Neural cell (in vitro differentiated cells): ENCODE data around the gene ARMC2. TPM values are rescaled to one million over a fixed set of nuclear protein-coding genes. Genes with fewer than 3 reads are reported as not detected.

ENCODE experiments used
- H2AFZ ChIP-seq: fragments of 200-600, 300-800 bp; sonication (generic), shearing (Covaris generic); 2 replicates; pipeline ENCODE4 v1.6.0; 2014; ENCODE audit warnings: low read depth, mild to moderate bottlenecking, antibody characterized with exemption, low read length, moderate library complexity
- H3F3A ChIP-seq: fragments of 200-600 bp; shearing (Covaris generic); 2 replicates; pipeline ENCODE4 v1.6.1; 2016; ENCODE audit warnings: mild to moderate bottlenecking, moderate library complexity, mixed read lengths, antibody characterized with exemption, low read length; ENCODE audit not compliant: insufficient read depth, poor library complexity, severe bottlenecking
- H3K27ac ChIP-seq: fragments of 200-600, 300-800 bp; sonication (generic), shearing (Covaris generic); 2 replicates; pipeline ENCODE4 v1.5.1; 2014; ENCODE audit warnings: mild to moderate bottlenecking, low read length, moderate library complexity
- H3K27me3 ChIP-seq: fragments of 300-800, 200-600 bp; sonication (generic), shearing (Covaris generic); 2 replicates; pipeline ENCODE4 v1.6.0; 2014; ENCODE audit warnings: mild to moderate bottlenecking, low read depth, low read length, moderate library complexity; ENCODE audit not compliant: insufficient read depth
- H3K36me3 ChIP-seq: fragments of 300-800, 200-600 bp; sonication (generic), shearing (Covaris generic); 2 replicates; pipeline ENCODE4 v1.5.1; 2014; ENCODE audit warnings: mild to moderate bottlenecking, antibody characterized with exemption, low read length, moderate library complexity; ENCODE audit not compliant: insufficient read depth
- H3K4me2 ChIP-seq: fragments of 300-800, 200-600 bp; sonication (generic), shearing (Covaris generic); 2 replicates; pipeline ENCODE4 v1.6.0; 2014; ENCODE audit warnings: mild to moderate bottlenecking, low read length
- H3K4me3 ChIP-seq: fragments of 300-800, 200-600 bp; sonication (generic), shearing (Covaris generic); 2 replicates; pipeline ENCODE4 v1.5.1; 2014; ENCODE audit warnings: mild to moderate bottlenecking, low read length, moderate library complexity
- H3K79me2 ChIP-seq: fragments of 200-600 bp; shearing (Covaris generic); replicated peaks from 2 replicates; pipeline ENCODE4 v1.6.0; 2014; ENCODE audit warnings: mild to moderate bottlenecking, low read length, moderate library complexity; ENCODE audit not compliant: insufficient read depth
- H3K9ac ChIP-seq: fragments of 300-800, 200-600 bp; sonication (generic), shearing (Covaris generic); 2 replicates; pipeline ENCODE4 v1.6.1; 2016; ENCODE audit warnings: mild to moderate bottlenecking, low read length, mixed read lengths
- H3K9me2 ChIP-seq: fragments of 200-600 bp; shearing (Covaris generic); 2 replicates; pipeline ENCODE4 v1.6.1; 2016; ENCODE audit warnings: mild to moderate bottlenecking, low read length, mixed read lengths; ENCODE audit not compliant: insufficient read depth
- H3K9me3 ChIP-seq: fragments of 200-600, 300-800 bp; sonication (generic), shearing (Covaris generic); 2 replicates; pipeline ENCODE4 v1.6.1; 2016; ENCODE audit warnings: mild to moderate bottlenecking, mixed run types, low read length, moderate library complexity, mixed read lengths
- H4K20me1 ChIP-seq: fragments of 200-600 bp; shearing (Covaris generic); 2 replicates; pipeline ENCODE4 v1.6.1; 2016; ENCODE audit warnings: mild to moderate bottlenecking, mixed run types; ENCODE audit not compliant: insufficient read depth
- EP300 ChIP-seq: fragments of 450-650 bp; conservative IDR thresholded peaks from 2 replicates; pipeline ENCODE4 v1.6.1; 2014; ENCODE audit warnings: antibody characterized with exemption, mild to moderate bottlenecking, moderate library complexity; ENCODE audit not compliant: poor library complexity, severe bottlenecking
- EZH2 ChIP-seq: fragments of 200-600, 300-800 bp; shearing (Covaris generic), sonication (generic); IDR thresholded peaks from 2 replicates; pipeline ENCODE4 v1.6.1; 2014; ENCODE audit warnings: antibody characterized with exemption, low read length, borderline replicate concordance, mild to moderate bottlenecking; ENCODE audit not compliant: insufficient read depth, poor library complexity, severe bottlenecking
- MXI1 ChIP-seq: fragments of 450-650 bp; conservative IDR thresholded peaks from 2 replicates; pipeline ENCODE4 v1.6.1; 2014; ENCODE audit warnings: antibody characterized with exemption, mild to moderate bottlenecking; ENCODE audit not compliant: poor library complexity, severe bottlenecking
- POLR2AphosphoS5 ChIP-seq: IDR thresholded peaks from 2 replicates; pipeline ENCODE4 v1.6.1; 2012
- RAD21 ChIP-seq: fragments of 450-650 bp; conservative IDR thresholded peaks from 2 replicates; pipeline ENCODE4 v1.6.1; 2014; ENCODE audit warnings: antibody characterized with exemption, mild to moderate bottlenecking, moderate library complexity
- SMC3 ChIP-seq: fragments of 450-650 bp; conservative IDR thresholded peaks from 2 replicates; pipeline ENCODE4 v1.6.1; 2014; ENCODE audit warnings: antibody characterized with exemption, mild to moderate bottlenecking, moderate library complexity; ENCODE audit not compliant: poor library complexity
- TAF1 ChIP-seq: IDR thresholded peaks from 2 replicates; pipeline ENCODE4 v1.6.1; 2012; ENCODE audit warnings: low read depth
- polyA plus RNA-seq: library from polyadenylated mRNA; depleted of rRNA; stranded (reverse); fragments of >200 nt; gene quantifications from 2 replicates; pipeline ENCODE4 v1.2.3, GENCODE V29; 2014
- TF ChIP-seq, protein P1 (sequence below): IDR thresholded peaks from 2 replicates; pipeline ENCODE4 v1.6.1; 2012; ENCODE audit warnings: borderline replicate concordance
- TF ChIP-seq, protein P2 (sequence below): fragments of 450-650 bp; IDR thresholded peaks from 2 replicates; pipeline ENCODE4 v1.5.1; 2014; ENCODE audit warnings: antibody characterized with exemption, mild to moderate bottlenecking, moderate library complexity; ENCODE audit not compliant: poor library complexity, severe bottlenecking

The ARMC2 gene
- polyA plus RNA-seq, 1 donor from 2014 or later, result 18.6 TPM

DNA sequence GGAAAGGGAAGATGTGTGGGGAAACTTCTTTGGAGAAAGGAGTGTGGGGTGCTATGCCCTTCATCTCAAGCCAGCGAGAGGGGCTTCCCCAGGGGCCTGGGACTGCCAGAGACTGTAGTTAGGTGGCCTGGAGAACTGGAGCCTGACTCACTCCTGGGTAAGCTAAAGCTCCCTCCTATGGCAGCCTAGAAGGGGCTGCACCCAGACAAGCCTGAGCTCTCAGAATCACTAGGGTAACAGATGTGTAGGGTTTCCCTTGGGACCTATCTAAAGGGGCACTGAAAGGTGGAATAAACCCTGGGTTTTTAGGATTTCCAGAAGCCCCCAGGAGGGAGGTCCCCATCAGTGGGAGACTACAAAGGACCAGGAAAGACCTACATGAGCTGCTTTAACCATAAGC, 1.6 kb upstream of the ARMC2 start:
- Histone ChIP-seq H3K36me3 (no peaks in the 10 kb centered on the region), H3K79me2 (peaks cover 25% of the 10 kb centered on the region), H3K9me3 (no peaks in the 10 kb centered on the region), H3K27ac (no peak overlapping the region), H3K9me2 (no peaks in the 10 kb centered on the region), H3K4me3 (no peak overlapping the region), H3K9ac (no peak overlapping the region), H4K20me1 (no peaks in the 10 kb centered on the region), H3K27me3 (no peaks in the 10 kb centered on the region), H2AFZ (no peak overlapping the region), H3K4me2 (no peak overlapping the region), H3F3A (no peaks in the 10 kb centered on the region)
- TF ChIP-seq, protein P1, sequence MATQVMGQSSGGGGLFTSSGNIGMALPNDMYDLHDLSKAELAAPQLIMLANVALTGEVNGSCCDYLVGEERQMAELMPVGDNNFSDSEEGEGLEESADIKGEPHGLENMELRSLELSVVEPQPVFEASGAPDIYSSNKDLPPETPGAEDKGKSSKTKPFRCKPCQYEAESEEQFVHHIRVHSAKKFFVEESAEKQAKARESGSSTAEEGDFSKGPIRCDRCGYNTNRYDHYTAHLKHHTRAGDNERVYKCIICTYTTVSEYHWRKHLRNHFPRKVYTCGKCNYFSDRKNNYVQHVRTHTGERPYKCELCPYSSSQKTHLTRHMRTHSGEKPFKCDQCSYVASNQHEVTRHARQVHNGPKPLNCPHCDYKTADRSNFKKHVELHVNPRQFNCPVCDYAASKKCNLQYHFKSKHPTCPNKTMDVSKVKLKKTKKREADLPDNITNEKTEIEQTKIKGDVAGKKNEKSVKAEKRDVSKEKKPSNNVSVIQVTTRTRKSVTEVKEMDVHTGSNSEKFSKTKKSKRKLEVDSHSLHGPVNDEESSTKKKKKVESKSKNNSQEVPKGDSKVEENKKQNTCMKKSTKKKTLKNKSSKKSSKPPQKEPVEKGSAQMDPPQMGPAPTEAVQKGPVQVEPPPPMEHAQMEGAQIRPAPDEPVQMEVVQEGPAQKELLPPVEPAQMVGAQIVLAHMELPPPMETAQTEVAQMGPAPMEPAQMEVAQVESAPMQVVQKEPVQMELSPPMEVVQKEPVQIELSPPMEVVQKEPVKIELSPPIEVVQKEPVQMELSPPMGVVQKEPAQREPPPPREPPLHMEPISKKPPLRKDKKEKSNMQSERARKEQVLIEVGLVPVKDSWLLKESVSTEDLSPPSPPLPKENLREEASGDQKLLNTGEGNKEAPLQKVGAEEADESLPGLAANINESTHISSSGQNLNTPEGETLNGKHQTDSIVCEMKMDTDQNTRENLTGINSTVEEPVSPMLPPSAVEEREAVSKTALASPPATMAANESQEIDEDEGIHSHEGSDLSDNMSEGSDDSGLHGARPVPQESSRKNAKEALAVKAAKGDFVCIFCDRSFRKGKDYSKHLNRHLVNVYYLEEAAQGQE, result no peak
- TF ChIP-seq RAD21 (no peak), POLR2AphosphoS5 (no peak), SMC3 (no peak), EZH2 (no peak), EP300 (no peak), MXI1 (no peak), TAF1 (no peak)
- TF ChIP-seq, protein P2, sequence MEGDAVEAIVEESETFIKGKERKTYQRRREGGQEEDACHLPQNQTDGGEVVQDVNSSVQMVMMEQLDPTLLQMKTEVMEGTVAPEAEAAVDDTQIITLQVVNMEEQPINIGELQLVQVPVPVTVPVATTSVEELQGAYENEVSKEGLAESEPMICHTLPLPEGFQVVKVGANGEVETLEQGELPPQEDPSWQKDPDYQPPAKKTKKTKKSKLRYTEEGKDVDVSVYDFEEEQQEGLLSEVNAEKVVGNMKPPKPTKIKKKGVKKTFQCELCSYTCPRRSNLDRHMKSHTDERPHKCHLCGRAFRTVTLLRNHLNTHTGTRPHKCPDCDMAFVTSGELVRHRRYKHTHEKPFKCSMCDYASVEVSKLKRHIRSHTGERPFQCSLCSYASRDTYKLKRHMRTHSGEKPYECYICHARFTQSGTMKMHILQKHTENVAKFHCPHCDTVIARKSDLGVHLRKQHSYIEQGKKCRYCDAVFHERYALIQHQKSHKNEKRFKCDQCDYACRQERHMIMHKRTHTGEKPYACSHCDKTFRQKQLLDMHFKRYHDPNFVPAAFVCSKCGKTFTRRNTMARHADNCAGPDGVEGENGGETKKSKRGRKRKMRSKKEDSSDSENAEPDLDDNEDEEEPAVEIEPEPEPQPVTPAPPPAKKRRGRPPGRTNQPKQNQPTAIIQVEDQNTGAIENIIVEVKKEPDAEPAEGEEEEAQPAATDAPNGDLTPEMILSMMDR, result no peak

DNA sequence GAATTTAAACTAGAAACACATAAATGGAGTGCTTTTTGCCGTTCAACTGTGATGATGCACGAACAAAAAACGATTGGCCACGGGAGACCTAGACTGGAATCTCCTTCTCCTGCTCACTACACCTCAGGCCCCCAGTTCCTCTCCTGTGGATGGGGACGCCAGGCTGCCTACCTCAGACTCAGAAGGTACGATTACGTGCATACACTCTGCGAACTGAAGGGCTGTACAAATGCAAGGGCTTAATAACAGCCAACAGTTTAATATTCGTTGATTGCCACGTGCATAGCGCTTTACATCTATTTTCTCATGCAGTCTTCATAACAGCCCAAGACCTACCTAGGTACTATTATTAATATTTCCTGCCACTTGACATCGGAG, 495 bp upstream of the ARMC2 start:
- H3K9ac ChIP-seq, result peak overlapping the region; percentile 83

More for the DNA sequence above, 495 bp upstream of the ARMC2 start:
- no peaks in the 10 kb centered on the region for H3K9me3 ChIP-seq
- H3K4me3 ChIP-seq, result peak overlapping the region; percentile 97
- no peaks in the 10 kb centered on the region for H3K27me3 ChIP-seq
- H3F3A ChIP-seq, result no peaks in the 10 kb centered on the region
- peak overlapping the region; percentile 87 for H3K4me2 ChIP-seq
- H3K79me2 ChIP-seq, result peaks cover 25% of the 10 kb centered on the region
- H3K27ac ChIP-seq, result peak overlapping the region; percentile 79
- no peaks in the 10 kb centered on the region for H3K9me2 ChIP-seq
- H4K20me1 ChIP-seq, result no peaks in the 10 kb centered on the region
- H3K36me3 ChIP-seq, result no peaks in the 10 kb centered on the region
- H2AFZ ChIP-seq, result peak overlapping the region; percentile 94
- TF ChIP-seq RAD21 (no peak), POLR2AphosphoS5 (no peak), TAF1 (no peak), MXI1 (no peak), EZH2 (no peak), EP300 (no peak), SMC3 (no peak)
- TF ChIP-seq, protein P2, result no peak
- TF ChIP-seq, protein P1, result no peak
